Esophagus (tissue), 2 donors: ENCODE measurements around the gene ENTHD1. TPM values are rescaled to one million over a fixed set of nuclear protein-coding genes. Genes with fewer than 3 reads are reported as not detected.

Experiments used
- H3K27ac ChIP-seq, 2 donors: one replicate each; pipeline ENCODE4 v1.5.1; 2013; ENCODE audit warnings: low read depth in 2 of 2, mild to moderate bottlenecking in 2 of 2, inconsistent platforms in 1 of 2, low read length in 1 of 2, moderate library complexity in 1 of 2
- H3K27me3 ChIP-seq, 2 donors: one replicate each; pipeline ENCODE4 v1.6.1; 2013; ENCODE audit warnings: low read length in 2 of 2, control low read depth in 1 of 2, mild to moderate bottlenecking in 1 of 2; ENCODE audit not compliant: insufficient read depth in 2 of 2, control insufficient read depth in 1 of 2
- H3K36me3 ChIP-seq, 2 donors: one replicate each; pipeline ENCODE4 v1.6.1; 2013; ENCODE audit warnings: low read length in 1 of 2; ENCODE audit not compliant: control insufficient read depth in 2 of 2, insufficient read depth in 2 of 2
- H3K4me1 ChIP-seq, 2 donors: one replicate each; pipeline ENCODE4 v1.6.1; 2013; ENCODE audit warnings: low read length in 1 of 2; ENCODE audit not compliant: control insufficient read depth in 2 of 2, insufficient read depth in 2 of 2
- H3K4me3 ChIP-seq, 2 donors: one replicate each; pipeline ENCODE4 v1.5.1; 2013; ENCODE audit warnings: low read length in 2 of 2, mild to moderate bottlenecking in 2 of 2, low read depth in 1 of 2, moderate library complexity in 1 of 2
- H3K9me3 ChIP-seq, 2 donors: one replicate each; pipeline ENCODE4 v1.6.1; 2013; ENCODE audit warnings: mild to moderate bottlenecking in 2 of 2, low read depth in 1 of 2, low read length in 1 of 2, moderate library complexity in 1 of 2; ENCODE audit not compliant: control insufficient read depth in 2 of 2, insufficient read depth in 1 of 2
- WGBS, 2 donors: extraction: QIAGEN DNeasy Blood & Tissue Kit; methylation state at CpG; one replicate each; pipeline ENCODE4 v1.1.7; 2013; 5-methylcytosine and 5-hydroxymethylcytosine counted together
- polyA plus RNA-seq, 2 donors: library from polyadenylated mRNA; stranded (reverse); fragments of 200-250 nt; gene quantifications; one replicate each; pipeline ENCODE4 v1.2.3, GENCODE V29; 2013
- donor health status: healthy with polysubstance abuse.
- donor health status: Bipolar disorder and iron deficiency.

Gene ENTHD1, protein sequence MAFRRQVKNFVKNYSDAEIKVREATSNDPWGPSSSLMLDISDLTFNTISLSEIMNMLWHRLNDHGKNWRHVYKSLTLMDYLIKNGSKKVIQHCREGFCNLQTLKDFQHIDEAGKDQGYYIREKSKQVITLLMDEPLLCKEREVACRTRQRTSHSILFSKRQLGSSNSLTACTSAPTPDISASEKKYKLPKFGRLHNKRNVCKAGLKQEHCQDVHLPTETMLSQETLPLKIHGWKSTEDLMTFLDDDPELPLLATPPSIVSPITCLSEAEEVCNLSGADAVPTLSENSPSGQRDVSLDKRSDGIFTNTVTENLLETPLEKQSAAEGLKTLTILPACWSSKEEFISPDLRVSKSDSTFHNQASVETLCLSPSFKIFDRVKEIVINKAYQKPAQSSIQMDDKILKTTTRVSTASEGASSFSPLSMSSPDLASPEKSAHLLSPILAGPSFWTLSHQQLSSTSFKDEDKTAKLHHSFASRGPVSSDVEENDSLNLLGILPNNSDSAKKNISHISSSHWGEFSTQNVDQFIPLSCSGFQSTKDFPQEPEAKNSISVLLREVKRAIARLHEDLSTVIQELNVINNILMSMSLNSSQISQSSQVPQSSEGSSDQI
- not detected for polyA plus RNA-seq

DNA sequence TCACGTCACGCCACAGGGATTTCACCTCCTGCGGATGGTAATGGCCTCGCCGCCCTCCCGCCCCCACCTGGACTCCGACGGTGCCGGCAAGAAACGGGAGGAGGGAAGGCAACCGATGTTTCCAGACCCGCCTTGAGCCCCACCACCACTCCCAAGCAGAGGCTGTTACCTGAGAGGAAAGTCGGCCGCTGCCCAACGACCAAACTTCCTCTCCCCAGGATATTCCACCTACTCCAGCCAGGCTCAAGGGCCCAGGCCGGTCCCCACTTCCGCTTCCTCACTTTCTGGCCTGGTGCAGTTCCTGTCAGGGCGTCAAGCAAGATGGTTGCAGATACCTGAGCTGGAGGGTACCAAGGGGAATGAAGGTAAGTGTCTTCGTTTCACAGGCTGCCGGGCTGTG, at the start of gene ENTHD1:
TSS of gene ENTHD1 (minus strand) at position 235 of the 400 bp plus-strand sequence. CDS start 6,012 bp downstream, outside the sequence.
- Histone ChIP-seq H3K9me3 (no peaks in the 10 kb centered on the region), H3K27ac (no peak within 1 kb of the TSS), H3K4me1 (no peaks in the 10 kb centered on the region), H3K4me3 (no peak within 1 kb of the TSS), H3K27me3 (no peaks in the 10 kb centered on the region), H3K36me3 (no peaks in the 10 kb centered on the region)
- WGBS, 2 donors, result 85 to 89% methylated on average over 20 of the region's 20 CpGs

DNA sequence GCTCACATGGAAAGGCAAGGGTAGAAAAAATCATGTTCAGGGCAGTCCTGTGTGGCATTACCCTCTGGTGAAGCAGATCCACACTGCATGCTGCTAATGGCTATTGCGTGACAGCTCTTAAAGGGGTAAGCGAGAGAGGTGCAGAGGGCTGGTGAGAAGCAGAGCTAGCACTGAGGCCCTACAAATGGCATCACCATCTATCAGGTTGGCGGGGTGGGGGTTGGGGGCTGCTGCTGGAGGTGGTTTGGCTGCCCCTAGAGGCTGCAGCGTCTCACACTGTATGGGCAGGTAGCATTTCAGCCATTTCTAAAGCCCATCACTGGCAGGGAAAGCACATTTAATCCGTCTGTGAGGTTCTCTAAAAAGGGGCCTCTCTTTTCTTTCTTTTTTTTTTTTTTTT, 49.8 kb upstream of the ENTHD1 start:
- Histone ChIP-seq H3K27me3 (no peaks in the 10 kb centered on the region), H3K4me1 (no peaks in the 10 kb centered on the region), H3K36me3 (no peaks in the 10 kb centered on the region), H3K4me3 (no peak overlapping the region), H3K9me3 (no peaks in the 10 kb centered on the region), H3K27ac (no peak overlapping the region)
- WGBS, 2 donors, result 85 to 87% methylated on average over 5 of the region's 5 CpGs

DNA sequence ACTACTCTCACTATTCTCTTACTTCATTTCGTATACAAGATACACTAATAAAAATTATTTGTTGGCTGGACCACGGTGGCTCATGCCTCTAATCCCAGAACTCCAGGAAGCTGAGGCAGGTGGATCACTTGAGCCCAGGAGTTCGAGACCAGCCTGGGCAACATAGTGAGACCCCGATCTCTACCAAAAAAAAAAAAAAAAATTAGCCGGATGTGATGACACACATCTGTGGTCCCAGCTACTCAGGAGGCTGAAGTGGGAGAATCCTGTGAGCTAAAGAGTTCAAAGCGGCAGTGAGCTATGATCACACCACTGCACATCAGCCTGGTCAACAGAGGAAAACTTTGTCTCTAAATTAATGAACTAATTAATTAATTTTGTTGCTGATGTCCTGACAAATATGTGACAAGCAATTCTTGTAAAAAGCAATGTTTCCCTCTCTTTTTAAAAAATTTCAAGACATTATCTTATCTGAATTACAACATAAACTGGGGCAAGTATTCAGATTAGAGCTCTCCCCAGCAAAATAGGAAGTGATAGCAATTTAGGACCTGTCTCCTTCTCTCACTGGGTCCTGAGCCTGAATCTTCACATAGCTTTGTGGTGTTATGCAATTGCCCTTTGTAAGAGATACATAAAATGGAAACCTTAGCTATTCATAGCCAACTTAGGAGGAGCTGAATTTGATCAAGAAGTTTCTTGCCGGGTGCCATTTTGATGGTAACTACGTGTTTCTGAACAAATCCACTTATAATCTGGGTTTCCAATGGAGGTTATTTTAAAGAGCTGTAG, 49.1 kb upstream of the ENTHD1 start:
- H3K36me3 ChIP-seq, result no peaks in the 10 kb centered on the region
- H3K27ac ChIP-seq, result no peak overlapping the region
- 77 to 81% methylated on average over 8 of the region's 8 CpGs for WGBS, 2 donors
- no peaks in the 10 kb centered on the region for H3K4me1 ChIP-seq
- H3K4me3 ChIP-seq, result no peak overlapping the region
- no peaks in the 10 kb centered on the region for H3K9me3 ChIP-seq
- H3K27me3 ChIP-seq, result no peaks in the 10 kb centered on the region

DNA sequence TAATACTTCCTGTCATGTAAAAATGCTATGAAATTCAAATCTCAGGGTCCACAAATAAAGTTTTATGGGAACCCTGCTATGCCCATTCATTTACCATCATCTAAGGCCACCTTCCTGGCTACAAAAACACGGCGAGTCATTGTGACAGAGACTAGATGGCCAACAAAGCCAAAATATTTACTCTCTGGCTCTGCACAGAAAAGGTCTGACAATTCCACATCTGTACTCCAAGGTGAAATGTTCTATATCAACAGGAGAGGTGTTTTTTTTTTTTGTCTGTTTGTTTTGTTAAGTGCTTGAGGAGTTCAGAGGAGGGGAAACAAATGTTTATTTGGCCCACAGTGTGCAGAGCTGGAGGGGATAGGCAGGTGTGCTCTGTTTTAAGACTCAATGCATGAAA, 48.0 kb upstream of the ENTHD1 start:
- no peaks in the 10 kb centered on the region for H3K27me3 ChIP-seq
- no peaks in the 10 kb centered on the region for H3K36me3 ChIP-seq
- whole genome bisulfite sequencing, 2 donors, result 87 to 93% methylated on average over 2 of the region's 2 CpGs
- no peak overlapping the region for H3K4me3 ChIP-seq
- no peak overlapping the region for H3K27ac ChIP-seq
- no peaks in the 10 kb centered on the region for H3K9me3 ChIP-seq
- no peaks in the 10 kb centered on the region for H3K4me1 ChIP-seq

DNA sequence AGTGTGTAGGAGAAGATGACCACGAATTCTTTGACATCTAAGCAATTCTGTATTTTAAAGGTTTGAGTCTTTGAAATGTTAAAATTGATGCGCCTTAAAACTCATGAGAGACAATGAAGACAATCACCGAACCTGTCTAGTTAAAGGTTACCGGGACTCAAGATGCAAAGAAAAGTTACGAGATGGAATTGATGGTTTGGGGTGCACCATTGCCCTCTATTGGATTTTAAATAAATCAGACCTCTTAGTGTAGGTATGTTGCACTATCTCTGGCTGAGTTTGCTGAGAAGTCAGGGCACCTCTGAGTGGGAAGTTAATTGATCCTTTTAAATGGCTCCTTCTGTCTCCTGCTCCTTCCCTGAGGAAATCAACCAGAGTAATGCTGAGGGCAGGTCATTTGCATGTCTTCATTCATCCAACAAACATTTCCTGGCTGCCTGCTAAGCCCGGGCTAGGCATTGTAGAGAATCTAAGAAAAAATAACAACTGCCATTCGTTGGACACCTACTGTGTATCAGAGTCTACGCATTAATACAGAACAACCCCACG, 47.3 kb upstream of the ENTHD1 start:
- no peaks in the 10 kb centered on the region for H3K36me3 ChIP-seq
- H3K9me3 ChIP-seq, result no peaks in the 10 kb centered on the region
- WGBS, 2 donors, result 61 to 65% methylated on average over 9 of the region's 9 CpGs
- no peak overlapping the region for H3K4me3 ChIP-seq
- no peaks in the 10 kb centered on the region for H3K4me1 ChIP-seq
- no peak overlapping the region for H3K27ac ChIP-seq
- H3K27me3 ChIP-seq, result no peaks in the 10 kb centered on the region

DNA sequence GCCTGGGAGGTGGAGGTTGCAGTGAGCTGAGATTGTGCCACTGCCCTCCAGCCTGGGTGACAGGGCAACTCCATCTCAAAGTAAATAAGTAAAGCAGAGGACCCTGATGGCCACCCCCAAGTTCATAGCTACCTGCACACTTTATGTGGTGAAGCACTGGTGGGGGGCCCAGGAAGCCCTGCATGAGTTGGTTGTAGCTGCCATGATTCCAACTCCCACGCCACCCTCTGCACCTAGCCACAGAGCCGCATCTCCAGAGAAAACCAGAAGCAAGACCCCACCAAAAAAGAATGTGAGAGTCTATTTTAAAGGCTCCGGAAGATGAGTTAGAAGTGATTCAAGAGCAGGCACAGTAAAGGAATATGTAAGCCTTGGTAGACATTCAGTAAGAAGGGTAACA, 46.3 kb upstream of the ENTHD1 start:
- whole genome bisulfite sequencing, 2 donors, result 79 to 93% methylated on average over 3 of the region's 3 CpGs
- Histone ChIP-seq H3K4me1 (no peaks in the 10 kb centered on the region), H3K9me3 (no peaks in the 10 kb centered on the region), H3K4me3 (no peak overlapping the region), H3K36me3 (no peaks in the 10 kb centered on the region), H3K27ac (no peak overlapping the region), H3K27me3 (no peaks in the 10 kb centered on the region)

DNA sequence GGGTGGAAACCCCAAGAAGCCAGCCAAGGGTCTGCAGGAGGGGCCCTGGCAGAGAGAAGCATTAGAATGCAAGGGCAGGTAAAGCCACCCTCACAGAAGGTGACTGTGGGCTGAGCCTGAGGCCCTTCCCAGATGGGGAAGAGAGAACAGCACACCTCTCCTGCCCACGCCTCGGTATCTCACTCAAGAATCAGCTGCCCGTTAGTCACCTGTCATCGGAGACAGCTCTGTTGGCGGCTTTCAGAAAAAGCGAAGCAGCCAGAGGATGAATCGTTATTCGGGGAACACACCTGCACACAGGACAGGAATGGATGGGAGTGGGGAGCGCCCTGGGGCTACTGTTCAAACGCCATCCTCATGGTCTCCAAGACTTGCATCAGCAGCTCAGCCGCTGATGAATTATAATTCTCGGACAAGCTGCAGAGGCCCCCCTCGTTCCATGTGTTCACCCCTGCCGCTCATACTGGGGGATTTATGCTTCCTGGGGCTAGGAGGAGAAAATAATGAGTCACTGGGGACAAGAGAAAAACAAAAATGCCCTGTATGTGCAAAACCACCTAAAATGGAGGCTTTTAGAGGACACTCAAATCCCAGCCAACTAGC, 45.0 kb upstream of the ENTHD1 start:
- Histone ChIP-seq H3K27ac (no peak overlapping the region), H3K4me3 (no peak overlapping the region), H3K36me3 (no peaks in the 10 kb centered on the region), H3K27me3 (no peaks in the 10 kb centered on the region), H3K9me3 (no peaks in the 10 kb centered on the region), H3K4me1 (no peaks in the 10 kb centered on the region)
- WGBS, 2 donors, result 76 to 77% methylated on average over 14 of the region's 14 CpGs

DNA sequence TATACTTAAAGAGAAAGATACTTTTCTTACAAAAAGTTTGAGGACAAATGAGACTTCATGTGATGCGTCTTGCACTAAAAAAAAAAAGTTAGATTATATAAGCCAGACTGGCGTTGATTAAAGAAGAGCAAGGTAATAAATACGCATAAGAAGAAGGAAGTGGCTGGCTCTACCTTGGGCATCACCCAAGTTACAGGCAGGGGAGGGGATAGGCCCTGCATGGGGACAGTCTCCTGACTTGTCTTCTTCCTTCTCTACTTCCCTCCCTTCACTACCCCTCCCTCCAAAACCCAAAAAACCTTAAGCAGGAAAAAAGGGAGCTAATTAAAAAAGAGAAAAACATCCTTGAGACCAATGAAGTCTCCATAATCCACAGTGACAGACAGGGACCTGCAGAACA, 44.3 kb upstream of the ENTHD1 start:
- H3K4me3 ChIP-seq, result no peak overlapping the region
- 62 to 82% methylated on average over 3 of the region's 3 CpGs for WGBS, 2 donors
- H3K4me1 ChIP-seq, result no peaks in the 10 kb centered on the region
- H3K9me3 ChIP-seq, result no peaks in the 10 kb centered on the region
- no peak overlapping the region for H3K27ac ChIP-seq
- H3K36me3 ChIP-seq, result no peaks in the 10 kb centered on the region
- H3K27me3 ChIP-seq, result no peaks in the 10 kb centered on the region

DNA sequence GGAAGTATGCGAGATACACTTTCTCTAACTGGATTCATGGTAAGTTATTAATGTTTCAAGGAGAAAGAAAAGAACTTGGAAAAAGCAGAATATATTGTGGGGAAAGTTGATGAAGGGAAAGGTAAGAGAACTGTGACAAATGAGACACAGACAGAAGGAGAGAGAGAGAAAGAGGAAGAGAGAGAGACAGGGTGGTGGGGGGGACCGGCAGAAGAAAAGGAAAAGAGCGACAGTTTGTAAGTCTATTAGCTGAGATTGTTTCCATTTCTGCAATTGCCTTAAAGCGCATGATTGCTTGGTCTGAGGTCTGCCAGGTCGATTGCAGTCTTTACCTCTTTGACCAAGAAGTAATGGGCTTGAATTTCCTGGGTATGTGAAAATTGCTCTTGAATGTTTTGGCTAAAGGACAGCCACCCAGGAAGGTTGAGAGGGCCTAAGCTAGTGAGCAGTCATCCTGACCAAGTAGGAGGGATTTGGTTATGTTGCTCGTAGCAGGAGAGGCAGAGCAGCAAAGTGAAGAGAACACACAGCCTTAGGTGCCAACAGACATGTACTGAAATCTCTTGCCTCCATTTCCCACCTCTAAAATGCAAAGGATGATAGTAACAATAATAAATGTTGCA, 43.1 kb upstream of the ENTHD1 start:
- no peaks in the 10 kb centered on the region for H3K27me3 ChIP-seq
- no peak overlapping the region for H3K4me3 ChIP-seq
- no peaks in the 10 kb centered on the region for H3K4me1 ChIP-seq
- WGBS, 2 donors, result 73% methylated on average over 6 of the region's 6 CpGs
- H3K27ac ChIP-seq, result no peak overlapping the region
- no peaks in the 10 kb centered on the region for H3K9me3 ChIP-seq
- no peaks in the 10 kb centered on the region for H3K36me3 ChIP-seq
